GM12801 (cell line): ENCODE data around the gene FAM110D.

ENCODE experiments used
- CTCF ChIP-seq: IDR thresholded peaks from one replicate; pipeline ENCODE4 v1.5.1; 2011; ENCODE audit warnings: control low read depth; ENCODE audit not compliant: insufficient read length; ENCODE audit errors: extremely low read depth

The FAM110D gene

GRCh38 chr1:26158908-26159742, at the start of gene FAM110D:
Gene FAM110D, plus strand, starts transcription at chr1:26159079. Its CDS starts 2,213 bp downstream, at chr1:26161292.
- no peak for TF ChIP-seq CTCF

GRCh38 chr1:26109229-26110164, 49.4 kb upstream of the FAM110D start:
- no peak for TF ChIP-seq CTCF

- TF ChIP-seq CTCF = no peak
These were observed 47.9 kb upstream of the FAM110D start for GRCh38 chr1:26110731-26111529.

GRCh38 chr1:26111530-26112406, 47.1 kb upstream of the FAM110D start, which contains the start of gene PDIK1L:
Gene PDIK1L, plus strand, starts transcription at chr1:26111824. Its CDS starts 2,485 bp downstream, at chr1:26114309.
- TF ChIP-seq CTCF = no peak

GRCh38 chr1:26112407-26112775, 46.5 kb upstream of the FAM110D start:
- TF ChIP-seq CTCF = no peak

- no peak for TF ChIP-seq CTCF
These were observed 44.5 kb upstream of the FAM110D start for GRCh38 chr1:26114165-26114927.
